ENCODE measurements around the gene WDR77.

DNA sequence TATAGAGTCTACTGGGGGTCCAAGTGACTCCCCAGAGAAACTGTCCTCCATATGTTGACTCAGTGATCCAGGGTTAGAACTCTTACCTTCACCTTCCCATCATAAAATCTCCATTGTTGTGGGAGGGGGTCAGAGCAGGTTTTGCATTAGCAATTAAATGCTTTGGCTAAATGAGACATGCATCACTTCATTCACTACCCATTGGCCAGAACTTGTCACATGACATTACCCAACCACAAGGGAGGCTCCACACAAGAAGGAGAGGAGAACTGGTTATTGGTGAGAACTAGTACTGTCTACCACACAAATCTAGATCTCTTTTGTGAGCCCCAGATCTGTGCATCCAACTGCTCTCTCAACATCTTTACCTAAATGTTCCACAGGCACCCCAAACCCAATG, 20.5 kb upstream of the WDR77 start:
- TF ChIP-seq, protein P1, sequence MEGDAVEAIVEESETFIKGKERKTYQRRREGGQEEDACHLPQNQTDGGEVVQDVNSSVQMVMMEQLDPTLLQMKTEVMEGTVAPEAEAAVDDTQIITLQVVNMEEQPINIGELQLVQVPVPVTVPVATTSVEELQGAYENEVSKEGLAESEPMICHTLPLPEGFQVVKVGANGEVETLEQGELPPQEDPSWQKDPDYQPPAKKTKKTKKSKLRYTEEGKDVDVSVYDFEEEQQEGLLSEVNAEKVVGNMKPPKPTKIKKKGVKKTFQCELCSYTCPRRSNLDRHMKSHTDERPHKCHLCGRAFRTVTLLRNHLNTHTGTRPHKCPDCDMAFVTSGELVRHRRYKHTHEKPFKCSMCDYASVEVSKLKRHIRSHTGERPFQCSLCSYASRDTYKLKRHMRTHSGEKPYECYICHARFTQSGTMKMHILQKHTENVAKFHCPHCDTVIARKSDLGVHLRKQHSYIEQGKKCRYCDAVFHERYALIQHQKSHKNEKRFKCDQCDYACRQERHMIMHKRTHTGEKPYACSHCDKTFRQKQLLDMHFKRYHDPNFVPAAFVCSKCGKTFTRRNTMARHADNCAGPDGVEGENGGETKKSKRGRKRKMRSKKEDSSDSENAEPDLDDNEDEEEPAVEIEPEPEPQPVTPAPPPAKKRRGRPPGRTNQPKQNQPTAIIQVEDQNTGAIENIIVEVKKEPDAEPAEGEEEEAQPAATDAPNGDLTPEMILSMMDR (IDR thresholded peaks at IDR 0.05; ENCODE audit: insufficient read depth, low read length, poor library complexity, severe bottlenecking) = no peak
- TF ChIP-seq EZH2phosphoT487 (conservative IDR thresholded peaks at IDR 0.05; ENCODE audit: low read length) = no peak
